ENCODE measurements around the gene DNAH11.
"Not testable (repeated sequence)": the region's sequence is repeated elsewhere in the genome, so short reads cannot be mapped to it uniquely, and the experiment has no call there.

Gene DNAH11

DNA sequence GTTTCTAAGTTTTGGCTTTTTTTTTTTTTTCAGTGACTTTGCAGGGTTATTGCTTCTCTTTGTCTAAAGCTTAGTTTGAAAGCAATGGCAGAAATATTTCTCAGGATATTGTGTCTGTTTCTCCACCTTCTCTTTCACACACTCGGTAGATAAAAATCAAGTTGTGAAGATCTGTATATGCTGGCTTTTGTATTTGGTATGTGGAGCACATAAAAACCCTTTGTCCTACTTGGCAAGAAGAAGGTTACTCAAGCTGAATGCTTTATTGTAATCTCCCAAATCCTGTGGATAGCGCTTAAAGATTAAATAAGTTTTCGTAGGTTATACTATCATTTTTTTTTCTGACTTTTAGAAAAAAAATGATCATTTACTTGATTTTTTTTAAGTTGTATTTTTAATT is 230.5 kb downstream of the DNAH11 start:
- DNase-seq: no peak

DNA sequence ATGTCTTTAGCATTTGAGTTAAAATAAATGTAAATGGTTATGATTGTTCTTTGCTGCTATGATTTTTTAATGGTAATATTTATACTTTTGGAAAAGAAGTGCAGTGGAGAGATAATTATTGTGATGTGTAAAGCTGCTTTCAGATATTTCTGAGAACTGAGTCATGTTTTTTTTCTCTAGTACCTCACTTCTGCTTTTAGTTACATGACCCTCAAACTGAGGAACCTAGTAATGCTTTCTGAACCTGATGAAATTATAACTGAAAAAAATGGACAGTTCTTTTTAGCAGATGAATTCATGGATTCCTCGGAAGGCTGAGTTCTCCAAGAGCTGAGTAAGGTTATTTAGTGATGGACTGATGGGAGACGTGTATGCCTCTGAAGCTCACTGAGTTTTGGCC is 235.1 kb downstream of the DNAH11 start:
- no peak for DNase-seq

GRCh38 chr7:21778953-21779352 is 236.1 kb downstream of the DNAH11 start:
- no peak for DNase-seq

DNA sequence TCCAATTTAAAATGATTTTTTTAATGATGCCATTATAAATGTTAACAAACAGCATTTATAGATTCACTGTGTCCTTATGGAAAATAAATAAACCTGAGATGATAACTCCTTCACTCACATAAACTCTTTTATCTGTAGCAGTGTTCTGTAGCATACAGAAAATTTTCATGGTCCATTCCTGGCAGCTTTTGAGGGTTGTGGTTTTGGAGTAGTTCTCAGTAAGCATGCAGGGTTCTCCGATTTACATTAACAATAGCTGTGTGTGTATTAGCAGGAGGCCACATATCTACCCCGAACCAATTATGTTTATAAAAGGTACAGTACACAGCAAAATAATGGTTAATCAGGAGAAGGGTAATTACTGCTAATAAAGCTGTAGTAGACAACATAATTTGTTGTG is 240.2 kb downstream of the DNAH11 start:
- DNase-seq: no peak

DNA sequence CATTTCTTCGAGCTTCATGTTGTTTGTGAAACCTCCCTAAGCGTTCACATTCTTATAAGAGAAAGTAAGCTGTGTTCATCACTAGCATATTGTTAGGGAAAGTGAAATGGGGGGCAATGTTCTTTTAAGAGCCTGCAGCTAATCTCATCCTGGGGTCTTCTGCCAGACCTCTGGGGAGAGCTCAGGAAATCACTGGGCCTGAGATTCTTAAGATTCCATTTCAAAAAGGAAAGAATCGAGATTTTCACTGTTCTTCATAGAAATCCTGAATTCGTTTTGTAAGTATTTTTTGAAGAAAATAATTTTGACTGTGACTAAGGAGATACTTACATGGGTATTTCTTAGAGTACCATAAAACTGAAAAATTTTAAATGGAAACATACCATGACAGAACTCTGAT is 242.2 kb downstream of the DNAH11 start:
- no peak for DNase-seq

GRCh38 chr7:21805791-21806190 is 263.0 kb downstream of the DNAH11 start:
- no peak for DNase-seq

DNA sequence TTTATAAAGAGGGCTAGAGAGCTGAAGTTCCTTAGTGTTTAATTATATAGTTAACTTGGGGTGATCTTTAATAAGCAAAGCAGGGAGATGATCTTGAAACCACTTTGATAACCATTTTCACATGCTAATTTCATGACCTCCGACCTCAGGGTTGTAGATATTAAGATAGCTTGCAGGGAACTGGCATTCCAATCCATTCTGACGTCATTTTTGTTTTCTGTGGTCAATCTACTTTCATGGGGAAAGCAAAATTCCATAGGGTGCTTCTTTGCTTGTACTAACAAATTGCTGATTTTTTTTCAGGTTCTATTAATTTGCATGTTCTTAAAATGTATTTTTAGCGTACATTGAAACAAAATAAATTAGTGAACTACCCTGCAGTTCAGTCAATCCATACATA is 263.5 kb downstream of the DNAH11 start:
- DNase-seq: no peak

GRCh38 chr7:21819048-21819447 is 276.2 kb downstream of the DNAH11 start:
- DNase-seq: no peak

DNA sequence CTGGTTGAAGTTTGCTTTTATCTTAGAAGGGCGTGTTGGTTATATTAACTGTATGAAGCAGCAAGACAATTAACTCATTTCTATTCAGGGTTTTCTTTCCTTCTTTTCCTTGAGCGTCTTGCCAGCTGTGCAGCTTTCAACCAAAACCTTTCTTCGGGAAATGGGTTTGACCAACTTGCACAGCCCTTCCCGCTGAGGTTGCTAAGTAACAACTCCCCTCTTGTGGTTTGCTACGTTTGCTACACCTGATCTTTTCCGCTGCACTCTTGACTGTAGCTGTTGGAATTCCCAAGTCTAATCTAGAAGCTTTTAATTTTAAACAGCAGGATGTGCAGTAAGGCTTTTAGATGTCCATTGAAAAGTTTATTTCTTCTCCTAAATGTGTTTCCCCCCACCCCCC is 286.0 kb downstream of the DNAH11 start:
- no peak for DNase-seq

GRCh38 chr7:21829731-21830130 is 286.9 kb downstream of the DNAH11 start:
- no peak for DNase-seq

DNA sequence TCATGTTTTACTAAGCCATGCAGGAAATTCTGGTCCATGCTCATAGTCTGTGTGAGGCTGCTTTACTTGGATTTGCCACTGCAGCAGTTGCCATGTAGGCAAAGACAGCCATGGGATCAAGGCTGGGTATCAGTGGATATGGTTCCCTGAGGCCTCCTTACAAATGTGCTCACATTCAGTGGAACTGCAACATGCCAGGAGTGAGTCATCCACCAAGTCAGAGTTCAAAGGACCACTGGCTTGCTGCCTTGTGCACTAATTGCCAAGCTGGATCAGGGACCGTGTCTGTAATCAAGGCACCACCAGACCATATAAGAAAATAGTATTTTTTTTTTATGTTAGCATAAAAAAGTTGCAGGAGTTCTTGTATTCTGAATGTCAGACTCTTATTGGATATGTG is 301.9 kb downstream of the DNAH11 start:
- DNase-seq: no peak

DNA sequence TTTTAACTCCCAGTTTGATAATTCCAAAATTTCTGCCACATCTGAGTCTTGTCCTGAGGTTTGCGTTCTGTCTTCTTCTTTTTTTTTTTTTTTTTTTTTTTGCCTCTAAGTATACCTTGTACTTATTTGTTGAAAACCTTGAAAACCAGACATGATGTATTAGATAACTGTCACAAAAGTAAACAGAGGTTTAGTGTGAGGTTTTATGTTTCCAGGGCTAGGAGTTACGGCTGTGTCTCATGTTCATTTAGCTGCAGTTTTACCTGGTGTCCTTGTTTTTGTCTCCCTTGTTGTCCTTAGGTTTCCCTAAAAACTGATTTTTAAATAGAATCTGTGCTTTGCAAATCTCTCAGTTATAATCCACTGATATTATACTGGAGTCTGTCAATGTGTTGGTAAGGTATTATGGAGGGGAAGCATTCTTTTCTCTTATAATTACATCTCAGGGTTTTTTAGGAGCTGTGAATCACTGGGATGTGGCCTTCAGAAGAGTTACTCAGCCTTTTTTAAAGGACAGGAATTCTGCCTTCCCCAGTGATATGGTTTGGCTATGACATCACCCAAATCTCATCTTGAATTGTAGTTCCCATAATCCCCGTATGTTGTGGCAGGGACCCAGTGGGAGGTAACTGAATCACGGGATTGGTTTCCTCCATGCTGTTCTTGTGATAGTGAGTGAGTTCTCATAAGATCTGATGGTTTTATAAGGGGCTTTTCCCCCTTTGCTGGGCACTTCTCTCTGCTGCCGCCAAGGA is 307.9 kb downstream of the DNAH11 start:
- DNase-seq: no peak

DNA sequence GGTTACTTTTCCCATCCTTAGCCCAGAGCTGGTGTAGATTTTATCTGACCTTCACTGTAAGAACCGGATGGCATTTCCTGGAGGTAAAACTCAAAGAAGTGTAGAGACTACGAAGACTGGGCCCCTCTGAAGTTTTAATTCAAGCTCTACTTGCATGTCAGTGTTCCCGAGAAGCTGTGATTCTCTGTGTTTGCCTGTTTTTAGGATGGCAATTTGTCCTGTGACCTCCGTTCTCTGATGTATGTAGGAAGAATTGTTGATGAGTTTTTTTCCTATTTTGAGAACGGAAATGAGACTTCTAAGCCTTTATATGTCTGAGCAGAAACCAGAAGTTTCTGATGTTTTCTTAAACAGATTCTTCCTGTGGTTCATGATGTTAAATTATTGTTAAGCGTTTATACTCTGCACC is 308.7 kb downstream of the DNAH11 start:
- DNase-seq: no peak

- DNase-seq: not testable (repeated sequence)
Measured at GRCh38 chr7:21865631-21866204, 322.9 kb downstream of the DNAH11 start.

DNA sequence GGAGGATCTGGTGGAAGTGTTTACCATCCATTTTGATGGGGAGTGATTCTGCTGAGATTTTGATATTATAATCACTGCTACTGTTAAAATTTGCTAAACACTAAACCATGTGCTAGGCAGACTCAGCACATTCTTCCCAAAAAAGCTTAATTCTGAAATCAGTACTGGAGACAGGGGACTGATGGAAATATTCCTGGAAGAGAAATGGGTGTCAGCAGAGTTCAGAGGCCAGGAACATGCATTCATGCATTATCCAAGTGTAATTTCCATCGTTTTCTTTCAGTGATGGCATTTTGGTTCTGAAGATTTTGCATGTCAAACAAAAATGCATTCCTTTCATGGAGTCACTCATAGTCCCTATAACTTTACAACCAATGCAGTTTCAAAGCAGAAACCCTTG is 323.9 kb downstream of the DNAH11 start:
- no peak for DNase-seq

DNA sequence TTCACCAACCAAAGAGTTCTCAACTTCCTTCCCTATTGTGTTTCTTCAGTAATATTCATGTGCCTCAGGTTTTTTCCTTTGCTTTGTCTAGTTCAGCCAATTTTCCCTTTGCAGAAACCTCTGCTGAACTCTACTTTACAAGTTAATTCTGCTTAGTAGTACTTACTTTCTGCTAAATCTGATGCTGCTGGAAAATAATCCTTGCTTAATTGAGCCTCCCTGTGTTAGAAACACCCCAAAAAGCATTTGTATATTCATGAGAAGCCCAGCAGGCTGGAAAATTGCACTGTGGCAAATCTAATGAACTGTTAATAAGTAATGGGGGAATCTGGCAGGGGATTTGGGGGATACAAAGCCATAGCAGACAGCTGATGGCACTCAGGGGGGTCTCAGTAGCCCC is 324.4 kb downstream of the DNAH11 start:
- DNase-seq: no peak

- DNase-seq: no peak
Measured at GRCh38 chr7:21867816-21868575, 325.2 kb downstream of the DNAH11 start.

DNA sequence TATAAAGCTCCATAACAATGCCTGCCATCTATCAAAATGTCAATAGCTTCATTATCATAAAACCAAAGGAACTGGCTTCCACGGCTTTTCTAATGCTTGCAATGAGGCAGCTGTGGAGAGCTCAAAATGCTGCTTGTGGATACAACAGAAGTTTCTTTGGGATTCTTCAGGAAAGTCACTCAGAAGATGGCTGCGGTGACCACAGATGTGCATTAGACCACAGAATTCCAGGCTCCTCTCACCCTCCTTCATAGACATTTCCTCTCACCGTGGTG is 325.7 kb downstream of the DNAH11 start:
- DNase-seq: no peak

DNA sequence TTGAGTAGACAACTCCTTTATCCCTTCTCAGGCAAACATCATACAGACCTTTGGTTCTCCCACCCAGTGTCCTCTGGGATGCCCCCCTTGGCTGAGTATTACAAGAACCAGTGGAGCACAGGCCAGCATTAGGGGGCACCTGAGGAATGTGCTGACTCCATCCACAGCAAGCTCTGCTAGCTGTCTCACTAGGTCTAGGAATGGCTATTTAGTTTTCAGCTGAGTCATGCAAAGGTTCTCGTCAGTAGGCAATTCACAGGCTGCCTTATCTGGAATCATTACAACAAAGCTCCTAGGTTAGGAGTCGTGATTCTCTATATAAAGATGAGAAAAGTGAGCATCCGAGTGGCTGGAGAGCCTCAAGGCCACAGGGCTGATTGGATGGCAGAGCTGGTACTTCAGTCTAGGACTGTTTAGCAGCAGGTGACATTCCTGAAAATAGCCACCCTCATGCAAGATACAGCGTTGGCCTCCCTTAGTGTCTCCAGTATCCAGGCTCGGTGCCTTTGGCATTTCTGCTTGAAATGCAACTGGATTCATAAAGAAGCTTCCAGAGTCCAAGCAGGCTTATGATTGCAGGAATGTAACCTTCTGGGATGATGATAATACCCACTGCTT is 327.1 kb downstream of the DNAH11 start:
- no peak for DNase-seq

DNA sequence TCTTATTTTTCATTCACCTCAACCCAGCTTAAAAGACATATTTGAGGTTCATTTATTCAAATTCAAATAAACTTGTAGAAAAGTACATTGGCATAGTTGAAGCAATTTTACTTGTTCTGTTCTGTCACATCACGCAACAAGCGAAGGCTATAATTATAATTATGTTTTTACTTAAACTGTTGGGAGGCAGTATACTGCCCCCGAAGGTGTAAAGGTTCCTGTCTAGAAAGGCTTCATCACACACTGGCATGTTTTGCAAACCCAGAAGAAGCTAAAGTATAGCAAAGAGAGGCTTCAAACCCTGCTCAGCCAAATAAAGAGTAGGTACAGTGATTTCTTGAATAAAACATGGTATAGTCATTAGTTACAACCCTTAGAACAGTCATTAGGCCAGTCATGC is 340.2 kb downstream of the DNAH11 start:
- no peak for DNase-seq

DNA sequence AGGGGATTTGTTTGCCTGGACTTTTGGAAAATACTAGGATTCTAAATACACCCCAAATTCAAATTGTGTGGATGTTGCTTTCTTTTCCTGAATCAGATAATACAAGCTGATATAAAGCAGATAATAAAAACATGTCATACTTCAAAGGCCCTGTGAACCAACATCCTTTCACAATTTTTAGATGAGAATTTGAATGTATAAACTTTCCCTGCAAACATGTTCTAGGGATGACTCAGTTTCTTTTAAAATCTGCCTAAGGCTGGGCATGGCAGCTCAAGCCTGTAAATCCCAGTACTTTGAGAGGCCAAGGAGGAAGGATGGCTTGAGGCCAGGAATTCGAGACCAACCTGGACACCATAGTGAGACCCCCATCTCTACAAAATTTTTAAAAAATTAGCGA is 340.7 kb downstream of the DNAH11 start:
- not testable (repeated sequence) for DNase-seq

- no peak for DNase-seq
Measured at GRCh38 chr7:21884496-21884895, 341.7 kb downstream of the DNAH11 start.

- no peak for DNase-seq
Measured at GRCh38 chr7:21886396-21886795, 343.6 kb downstream of the DNAH11 start.

- no peak for DNase-seq
Measured at GRCh38 chr7:21887353-21887752, 344.5 kb downstream of the DNAH11 start.
